ENCODE results near the gene MAGI2.

The MAGI2 gene

DNA sequence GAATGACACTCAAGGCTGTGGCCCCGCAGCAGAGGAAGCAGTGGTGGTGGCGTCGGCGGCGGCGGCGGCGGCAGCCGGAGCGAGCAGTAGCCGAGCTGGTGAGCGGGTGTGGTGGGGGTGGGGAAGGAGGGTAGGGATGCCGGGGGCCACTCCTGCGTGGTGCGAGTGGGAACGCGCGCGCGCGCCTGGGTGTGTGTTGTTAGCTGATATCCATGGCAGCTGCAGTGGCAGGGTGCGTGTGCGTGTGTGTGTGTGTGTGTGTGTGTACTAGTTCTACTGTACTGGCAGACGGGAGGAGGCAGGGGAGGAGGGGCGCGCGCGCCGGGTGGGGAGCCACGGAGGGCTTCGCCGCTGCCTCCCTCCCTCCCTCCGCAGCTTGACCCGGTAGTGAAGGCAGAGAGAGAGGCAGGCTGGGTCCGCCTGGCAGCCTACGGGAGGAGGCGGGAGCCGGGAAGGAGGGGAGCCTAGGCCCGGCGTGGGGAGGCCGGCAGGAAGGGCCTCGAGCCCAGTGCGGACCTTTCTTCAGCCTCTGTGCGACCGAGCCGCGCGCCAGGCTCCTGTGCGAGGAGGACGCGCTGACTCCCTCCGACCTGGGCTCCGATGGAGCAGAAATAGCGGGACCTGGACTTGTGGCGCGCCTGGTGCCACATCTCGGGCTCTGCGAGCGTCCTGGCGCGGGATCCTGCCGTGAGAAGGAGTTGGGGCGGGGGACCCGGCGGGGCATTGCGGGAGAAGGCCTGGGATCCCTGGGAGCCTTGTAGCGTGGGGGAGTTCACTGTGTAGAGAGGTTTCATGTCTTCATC lies at the start of gene MAGI2:
MAGI2 (minus strand) TSS at position 110 of the 803 bp plus-strand sequence. CDS start 347 bp downstream, outside the sequence.
- no peak for DNase-seq

DNA sequence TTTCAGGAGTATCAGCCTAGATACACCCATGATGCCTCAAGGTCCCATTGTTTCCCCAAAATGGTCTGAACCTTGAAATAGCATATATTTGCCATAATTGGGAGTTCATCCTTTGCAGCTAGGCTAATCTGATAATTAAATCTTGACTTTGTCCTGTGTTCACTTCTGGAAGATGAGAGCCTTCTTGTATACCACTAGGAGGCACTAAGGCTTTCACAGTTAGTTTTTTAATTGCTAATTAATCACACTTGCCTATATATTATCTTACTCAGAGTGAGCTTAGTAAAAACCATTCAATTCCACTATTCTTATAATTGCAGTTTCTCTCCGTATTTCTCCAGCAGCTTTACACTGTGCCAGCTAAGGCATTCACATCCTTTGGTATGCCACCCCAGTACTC lies 48.7 kb upstream of the MAGI2 start:
- no peak for DNase-seq

DNA sequence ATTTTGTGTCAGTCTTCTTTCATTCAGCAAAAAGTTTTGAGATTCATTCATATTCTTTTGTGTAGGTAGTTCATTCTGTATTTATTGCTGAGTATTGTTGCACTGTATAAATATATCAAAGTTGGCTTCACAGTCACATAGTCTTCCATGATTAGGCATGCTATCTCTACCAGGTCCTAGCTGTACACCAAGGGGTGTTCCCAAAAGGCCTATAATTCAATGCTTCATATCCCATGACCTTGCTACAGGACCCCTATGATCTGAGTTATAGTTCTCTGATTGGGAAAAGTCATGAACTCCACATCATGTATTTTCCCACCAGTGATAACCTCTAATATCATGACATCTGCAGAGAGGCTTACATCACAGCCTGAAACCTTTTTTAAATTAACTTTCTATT lies 47.3 kb upstream of the MAGI2 start:
- DNase-seq: no peak

DNA sequence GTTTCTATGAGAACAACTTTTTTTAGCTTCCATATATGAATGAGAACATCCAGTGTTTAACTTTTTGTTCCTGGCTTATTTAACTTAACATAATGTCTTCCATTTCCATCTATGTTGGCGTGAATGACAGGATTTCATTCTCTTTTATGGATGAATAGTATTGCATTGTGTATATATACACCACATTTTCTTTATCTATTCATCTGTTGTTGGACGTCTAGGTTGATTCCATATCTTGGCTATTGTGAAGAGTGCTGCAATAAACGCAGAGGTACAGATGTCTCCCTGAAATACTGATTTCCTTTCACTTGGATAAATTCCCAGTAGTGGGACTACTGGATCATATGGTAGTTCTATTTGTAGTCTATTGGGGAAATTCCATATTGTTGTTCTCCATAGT lies 44.3 kb upstream of the MAGI2 start:
- DNase-seq: no peak

DNA sequence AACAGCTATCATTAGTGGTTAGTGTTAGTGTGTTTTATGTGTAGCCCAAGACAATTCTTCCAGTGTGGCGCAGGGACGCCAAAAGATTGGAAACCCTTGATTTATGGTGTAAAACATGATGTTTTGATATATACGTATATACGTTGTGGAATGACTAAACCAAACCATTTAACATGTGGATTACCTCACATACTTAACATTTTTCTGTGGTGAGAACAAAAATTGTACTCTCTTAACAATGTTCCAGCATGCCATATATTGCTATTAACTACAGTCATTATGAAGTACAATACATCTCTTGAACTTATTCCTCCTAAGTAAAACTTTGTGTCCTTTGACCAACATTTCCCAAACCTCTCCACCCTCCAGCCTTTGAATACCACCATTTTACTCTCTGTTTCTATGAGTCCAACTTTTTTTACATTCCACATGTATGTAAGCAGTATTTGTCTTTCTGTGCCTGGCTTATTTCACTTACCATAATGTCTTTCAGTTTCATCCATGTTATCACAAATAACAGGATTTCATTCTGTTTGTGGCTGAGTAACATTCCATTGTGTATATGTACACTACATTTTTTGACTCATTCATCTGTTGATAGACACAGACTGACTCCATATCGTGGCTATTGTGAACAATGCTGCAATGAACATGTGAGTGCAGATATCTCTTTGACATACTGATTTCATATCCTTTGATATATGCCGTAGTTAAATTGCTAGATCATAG lies 42.2 kb upstream of the MAGI2 start:
- no peak for DNase-seq

DNA sequence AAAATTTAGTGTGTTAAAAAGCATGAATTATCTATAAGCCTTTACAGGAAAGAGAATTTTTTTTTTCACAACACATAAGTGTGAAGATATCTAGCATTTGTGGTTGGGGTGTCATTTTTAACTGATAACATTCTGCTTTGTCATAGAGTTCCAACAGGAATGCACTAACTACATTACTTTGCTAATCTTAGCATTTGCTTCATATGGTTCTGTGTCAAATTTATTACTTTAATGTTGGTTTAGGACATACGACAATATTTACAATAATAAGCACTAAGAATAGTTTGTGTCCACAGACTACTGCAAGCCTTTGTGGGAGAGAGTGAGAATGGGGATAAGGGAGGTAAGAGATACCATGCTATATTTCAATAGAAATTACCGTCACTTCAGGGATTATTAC lies 40.6 kb upstream of the MAGI2 start:
- no peak for DNase-seq

DNA sequence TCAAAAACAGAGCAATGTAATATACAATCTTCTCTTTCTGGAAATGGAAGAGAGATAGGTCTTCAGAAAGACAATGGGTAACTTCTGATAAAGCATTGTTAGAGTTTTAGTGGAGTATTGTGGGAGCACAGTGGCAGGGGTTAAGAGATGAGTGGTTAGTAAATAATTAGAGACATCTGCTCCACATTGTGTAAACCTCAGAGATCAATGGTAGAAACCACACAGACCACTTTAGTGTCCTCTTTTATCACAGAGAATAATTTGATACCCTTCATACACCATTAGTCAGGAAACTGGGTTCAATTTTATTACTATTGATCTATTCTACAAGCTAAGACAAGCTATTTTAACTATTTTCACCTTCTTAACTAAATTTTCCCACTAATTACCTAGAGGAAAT lies 35.9 kb upstream of the MAGI2 start:
- no peak for DNase-seq

DNA sequence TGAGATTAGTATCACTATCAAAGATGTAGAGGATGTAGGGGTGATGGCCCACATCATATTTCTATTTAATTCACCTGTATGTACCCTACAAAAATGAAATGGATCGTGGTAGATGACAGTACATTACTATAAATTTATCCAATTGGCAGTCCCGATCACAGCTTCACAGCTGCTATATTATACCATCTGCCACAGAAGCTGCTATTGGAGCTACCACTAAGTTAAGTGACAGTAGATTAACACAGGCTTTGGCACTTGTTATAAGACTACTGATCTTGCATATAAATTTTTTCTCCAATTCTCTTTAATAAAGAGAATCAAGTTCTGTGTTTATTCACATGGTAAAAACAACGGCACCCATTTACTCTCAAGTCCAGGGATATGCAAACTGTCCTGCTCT lies 24.9 kb upstream of the MAGI2 start:
- no peak for DNase-seq

DNA sequence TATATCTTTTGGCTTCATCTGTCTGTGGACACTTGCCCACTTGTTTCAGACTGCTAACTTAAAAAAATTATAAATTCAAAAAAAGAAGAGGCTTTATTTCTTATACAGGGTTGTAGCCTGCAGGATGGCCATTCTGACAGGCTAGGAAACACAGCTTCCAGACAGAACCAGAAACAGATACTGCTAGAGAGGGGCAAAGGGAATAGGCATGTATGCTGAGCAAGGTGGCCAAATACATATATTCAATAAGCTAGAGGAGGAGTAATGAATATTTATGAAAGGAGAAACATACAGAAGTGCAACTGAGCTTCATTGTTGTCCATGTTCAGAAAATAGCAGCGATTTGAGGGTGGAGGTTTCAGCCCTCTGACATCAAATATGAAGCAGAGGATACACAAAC lies 22.0 kb upstream of the MAGI2 start:
- no peak for DNase-seq

DNA sequence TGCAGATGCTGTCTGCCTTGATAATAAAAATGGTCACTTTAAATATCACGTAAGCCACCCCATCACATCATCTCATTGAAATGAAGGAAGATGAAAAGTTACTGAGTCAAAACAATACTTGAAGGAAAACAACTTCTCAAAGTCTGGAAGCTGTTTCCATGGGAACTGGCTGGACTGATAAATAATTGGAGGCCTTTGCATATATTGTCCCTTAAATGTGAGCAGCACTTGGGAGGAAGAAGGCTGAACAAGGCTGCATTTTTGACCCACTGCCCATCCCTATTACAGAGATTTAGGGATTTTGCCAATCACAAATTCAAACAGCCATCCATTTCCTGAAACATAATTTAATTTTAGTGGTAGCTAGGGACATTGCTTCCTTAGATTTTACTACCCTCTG lies 18.2 kb upstream of the MAGI2 start:
- DNase-seq: no peak

DNA sequence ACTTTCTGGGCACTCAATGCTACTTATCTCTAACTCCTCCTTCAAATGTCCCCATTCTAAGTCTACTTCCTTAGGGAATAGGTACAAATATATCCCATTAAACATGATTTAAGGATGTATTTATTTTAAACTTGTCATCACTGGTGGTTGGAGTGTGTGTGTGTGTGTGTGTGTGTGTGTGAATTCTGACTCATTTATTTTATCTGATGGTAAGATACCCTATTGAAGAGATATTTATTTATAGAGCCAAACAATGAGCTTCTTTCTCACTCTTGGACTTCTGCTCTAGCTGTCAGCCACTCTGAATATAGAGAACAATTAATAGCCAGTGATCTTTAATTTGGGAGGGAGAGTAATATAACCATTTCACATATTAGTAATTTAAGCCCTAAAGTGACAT lies 17.8 kb upstream of the MAGI2 start:
- no peak for DNase-seq

DNA sequence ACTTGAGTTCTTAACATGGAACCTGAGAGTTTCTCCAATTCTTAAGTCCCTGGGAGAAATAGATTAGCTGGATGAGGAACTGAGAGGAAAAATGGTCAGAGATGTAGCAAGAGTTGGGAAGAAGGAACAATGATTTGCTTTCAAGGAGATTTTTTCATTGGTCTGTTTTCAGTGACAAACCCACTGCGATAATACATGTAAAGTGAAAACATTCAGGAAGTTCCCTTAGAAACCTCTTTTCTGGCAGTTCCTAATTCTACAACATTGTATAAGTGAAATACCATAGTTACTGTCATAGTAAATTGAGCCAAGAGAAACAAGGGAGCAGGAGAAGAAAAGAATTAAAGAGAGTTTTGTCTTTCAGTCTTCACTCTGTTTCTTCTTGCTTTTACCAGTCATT lies 12.1 kb upstream of the MAGI2 start:
- DNase-seq: no peak

DNA sequence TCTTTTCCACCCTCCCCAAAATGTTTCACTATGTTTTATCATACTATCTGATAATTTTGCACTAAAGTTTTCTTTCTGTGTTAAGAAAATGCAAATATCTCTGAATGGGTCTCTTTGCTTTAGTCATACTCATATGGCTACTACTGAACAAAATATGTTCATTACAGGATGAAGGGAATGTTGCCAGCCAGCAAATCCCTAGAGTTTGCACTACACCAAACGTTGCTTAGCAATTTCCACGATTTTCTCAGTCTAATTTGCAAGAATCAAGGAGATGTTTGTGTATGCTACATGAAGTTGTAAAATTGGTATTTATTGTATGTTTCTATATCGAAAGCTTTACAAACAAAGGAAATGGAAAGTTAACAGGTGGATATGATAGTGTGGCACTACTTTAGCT lies 10.6 kb upstream of the MAGI2 start:
- no peak for DNase-seq

DNA sequence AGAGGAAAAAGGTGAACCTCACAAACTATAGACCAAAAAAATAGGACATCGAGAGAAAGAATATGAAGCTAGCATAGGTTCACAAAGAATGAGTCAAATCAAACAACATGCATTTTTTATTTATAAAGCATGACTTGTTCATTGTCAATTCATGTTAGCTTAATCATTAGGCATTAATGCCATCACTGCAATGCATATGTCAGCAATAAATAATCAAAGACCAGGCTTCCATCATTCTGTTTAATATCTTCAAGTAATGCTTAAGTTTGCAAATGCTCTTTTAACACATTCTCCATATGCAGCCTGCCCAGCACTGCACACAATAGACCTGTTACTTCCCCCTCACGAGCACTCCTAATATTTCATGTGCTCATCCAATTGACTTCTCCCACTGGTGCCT lies 8.9 kb upstream of the MAGI2 start:
- DNase-seq: no peak

DNA sequence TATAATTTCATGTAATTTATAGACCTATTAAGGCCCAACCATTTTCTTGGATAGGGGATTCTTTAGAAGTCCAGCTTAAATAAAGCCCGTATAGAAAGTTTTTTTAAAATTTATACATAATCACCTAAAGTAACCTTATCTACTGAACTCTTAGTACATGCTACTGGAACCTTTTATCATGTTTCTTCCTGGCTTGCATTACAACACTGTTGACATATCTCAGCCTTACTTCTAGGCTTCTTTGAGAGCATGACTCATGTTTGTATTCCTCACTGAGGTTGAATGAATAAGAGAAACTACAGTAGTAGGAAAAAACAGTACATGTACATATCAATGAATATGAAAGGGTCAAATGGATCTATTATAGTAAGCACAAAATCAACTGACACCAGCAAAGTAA lies 8.2 kb upstream of the MAGI2 start:
- DNase-seq: no peak

DNA sequence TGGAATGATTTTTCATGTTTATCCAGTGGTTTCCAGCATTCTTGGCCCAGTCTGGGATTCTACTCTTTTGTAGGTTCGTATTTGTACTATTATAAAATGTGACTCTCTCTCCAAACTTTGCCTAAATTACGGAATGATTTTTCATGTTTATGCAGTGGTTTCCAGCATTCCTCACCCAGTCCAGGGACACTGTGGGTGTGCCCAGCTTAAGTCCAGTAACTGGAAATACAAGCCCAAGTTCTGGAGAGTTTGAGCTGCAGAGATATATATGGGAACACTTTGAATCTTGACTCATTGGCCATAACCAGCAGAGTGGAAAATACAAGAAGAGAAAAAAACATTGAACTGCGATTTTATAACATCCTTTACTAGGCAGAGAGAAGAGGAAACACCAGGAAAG lies 5.9 kb upstream of the MAGI2 start:
- DNase-seq: no peak

DNA sequence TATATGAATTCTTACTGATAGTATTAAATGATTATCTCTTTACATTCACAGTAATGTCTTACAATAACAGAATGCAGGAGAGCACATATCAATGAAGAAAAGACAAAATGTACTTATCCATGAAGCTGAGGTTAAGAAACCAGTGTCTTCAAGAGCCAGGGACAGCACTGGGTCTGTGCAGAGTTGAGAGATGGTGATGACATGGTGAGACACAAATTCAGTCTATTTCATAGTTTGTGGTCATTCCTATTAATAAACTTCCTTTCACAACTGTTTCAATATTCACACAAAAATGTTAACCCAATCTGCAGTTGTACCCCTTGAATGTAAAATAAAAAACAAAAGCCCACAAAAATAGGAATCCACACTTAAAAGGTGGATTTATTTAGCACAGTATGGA lies 5.3 kb upstream of the MAGI2 start:
- no peak for DNase-seq

DNA sequence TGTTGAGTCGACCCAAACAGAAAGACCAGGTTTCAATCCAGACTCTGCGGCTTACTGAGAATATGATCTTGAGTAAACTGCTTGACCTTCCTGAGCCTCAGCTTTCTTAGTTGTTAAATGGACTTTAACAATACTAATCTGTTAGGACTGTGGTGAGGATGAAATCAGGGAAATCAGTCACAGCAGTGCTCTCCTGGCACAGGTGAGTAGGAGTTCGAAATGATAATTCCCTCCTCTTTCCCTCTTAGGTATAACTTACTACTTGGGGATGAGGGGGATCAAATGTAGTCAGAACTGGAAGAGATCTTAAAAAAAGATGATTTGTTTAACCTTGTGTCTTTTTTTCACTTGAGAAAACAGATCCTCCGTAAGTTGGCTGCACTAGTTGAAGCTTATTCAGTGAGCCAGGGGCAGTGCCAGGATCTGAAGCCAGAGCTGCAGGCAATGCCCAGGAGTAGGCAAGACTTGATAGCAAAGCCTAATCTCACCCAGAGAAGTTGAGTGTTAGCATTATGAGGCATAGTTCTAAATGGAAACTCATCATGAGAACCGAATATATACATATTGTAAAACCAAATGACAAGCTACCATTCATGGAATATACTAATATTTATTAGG lies 1.8 kb upstream of the MAGI2 start:
- DNase-seq: no peak

DNA sequence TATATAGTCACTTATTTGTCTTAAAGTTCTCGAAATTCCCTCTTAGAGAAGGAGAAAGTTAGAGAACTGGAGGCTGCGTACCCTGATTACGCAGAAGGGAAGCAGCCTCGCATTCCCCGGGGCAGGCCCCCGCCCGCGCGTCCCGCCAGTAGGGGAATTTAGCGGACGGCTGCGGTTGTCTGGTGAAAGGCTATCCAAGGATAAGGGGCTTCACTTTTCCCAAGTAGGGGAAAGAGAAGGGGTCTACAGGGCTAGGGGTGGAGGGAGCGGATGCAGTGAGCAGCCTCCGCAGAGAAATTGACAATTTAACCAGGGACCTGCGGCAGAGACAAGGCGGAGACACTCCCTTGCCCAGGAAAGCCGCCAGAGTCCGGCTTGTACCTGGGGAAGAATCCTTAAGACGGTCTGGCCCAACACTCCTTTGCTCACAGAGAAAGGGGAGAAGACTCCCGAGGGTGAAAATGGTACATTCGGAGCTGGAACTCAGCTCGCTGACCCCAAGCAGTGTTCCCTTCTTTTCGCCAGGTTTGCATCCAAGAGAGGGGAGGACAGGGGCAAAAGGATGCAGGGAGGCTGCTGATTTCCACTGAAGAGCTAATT lies 994 bp upstream of the MAGI2 start:
- DNase-seq: no peak

DNA sequence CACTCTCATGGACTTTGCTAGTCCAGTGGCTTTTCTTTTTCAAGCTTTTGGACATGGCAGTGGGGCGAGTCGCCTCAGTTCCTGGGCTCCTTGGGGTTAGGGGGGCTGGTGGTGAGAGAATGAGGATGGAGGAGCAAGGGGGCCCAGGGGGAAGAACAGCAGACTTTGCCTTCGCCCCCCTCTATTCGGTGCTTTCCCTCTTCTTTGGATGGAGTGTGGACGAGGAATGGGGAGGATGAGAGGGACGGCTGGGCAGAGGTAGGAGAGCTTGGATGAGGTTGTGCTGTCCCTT lies 255 bp downstream of the MAGI2 start:
- no peak for DNase-seq

DNA sequence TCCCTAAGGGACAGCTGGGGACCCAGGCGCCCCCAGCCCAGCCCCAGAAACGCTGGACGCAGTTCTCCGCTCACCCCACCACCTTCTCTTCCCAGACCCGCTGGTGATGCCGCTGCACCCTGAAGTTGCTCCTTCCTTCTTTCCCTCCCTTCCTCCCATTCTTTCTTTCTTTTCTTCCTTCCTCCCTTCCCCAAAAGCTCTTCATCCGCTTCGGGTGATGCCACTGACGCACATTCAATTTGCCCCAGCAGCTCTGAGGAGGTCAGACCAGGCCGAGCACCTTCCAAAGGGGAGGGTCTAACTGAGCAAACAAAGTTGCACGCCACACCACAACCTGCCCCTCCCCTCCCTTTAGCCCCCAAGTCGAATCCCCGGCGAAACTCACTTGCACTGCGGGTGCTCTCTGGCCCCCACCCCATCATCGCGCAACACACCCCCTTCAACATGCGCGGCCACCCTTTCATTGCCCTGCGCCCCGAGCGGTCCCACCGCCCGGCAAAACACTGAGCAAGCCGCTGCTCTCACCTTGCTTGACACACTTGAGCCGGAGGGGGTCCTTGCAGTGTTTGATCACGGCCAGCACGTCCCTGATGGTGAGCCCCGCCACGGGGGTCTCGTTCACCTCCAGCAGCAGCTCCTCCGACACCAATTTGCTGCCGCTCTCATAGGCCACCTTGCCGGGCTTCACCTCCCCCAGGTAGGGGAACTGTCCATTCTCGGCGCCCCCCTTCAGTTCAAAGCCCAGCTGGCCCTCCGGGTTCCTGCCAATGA lies 787 bp downstream of the MAGI2 start:
- DNase-seq: no peak

DNA sequence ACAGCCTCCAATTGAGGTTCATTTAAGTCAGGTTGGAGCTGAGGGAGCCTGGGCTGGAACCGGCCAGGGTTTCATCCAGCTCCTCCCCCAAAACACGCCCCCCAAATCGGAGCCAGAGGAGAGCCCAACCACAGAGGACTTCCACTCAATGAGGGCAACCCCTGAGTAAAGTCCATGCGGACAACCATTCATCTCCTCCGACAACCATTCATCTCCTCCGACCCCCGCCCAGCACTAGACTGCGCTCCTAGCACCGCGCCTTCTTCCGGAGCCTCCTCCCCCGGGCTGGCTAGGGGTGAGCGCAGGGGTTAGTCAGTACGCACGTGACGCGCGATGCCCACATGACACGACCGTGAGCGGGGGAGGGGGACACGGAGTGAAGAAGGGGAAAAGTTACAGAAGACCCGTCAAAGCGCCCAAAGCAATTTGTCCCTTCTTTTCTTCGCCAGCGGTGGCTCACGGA lies 1.4 kb downstream of the MAGI2 start:
- DNase-seq: peak; percentile 17

DNA sequence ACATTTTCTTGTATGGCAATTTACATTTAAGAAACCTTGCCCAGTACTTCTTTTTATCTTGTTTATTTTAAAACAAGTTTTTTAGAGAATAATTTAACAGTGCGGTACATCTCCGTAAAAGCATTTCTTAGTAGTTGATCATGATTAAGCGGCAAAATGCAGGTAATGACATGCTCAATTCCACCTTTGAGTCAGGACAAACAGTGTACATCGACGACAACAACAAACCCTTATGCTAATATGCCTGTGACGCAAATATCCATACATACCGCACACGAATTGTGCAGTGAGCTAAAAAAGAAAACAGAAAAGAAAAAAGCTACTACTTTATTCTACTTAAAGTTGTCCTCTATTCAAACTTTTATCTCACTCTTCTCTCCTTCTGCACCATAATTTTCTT lies 1.9 kb downstream of the MAGI2 start:
- no peak for DNase-seq

All from COR-L47 (cell line).